Mucosa of descending colon (tissue), 3 donors: ENCODE data around the gene MICOS13. TPM values are rescaled to one million over a fixed set of nuclear protein-coding genes. Genes with fewer than 3 reads are reported as not detected.

Experiments used
- ATAC-seq: fragments of 200-7000 bp; cut with Tn5 transposase; one replicate; pipeline ENCODE4 v1.9.1; 2020; ENCODE audit warnings: mild to moderate bottlenecking, moderate library complexity
- DNase-seq, 3 donors: peaks; one replicate each; pipeline ENCODE4 v3.0.0-alpha.2; 2020
- H3K36me3 ChIP-seq: fragments of 200-600 bp; one replicate; pipeline ENCODE4 v1.8.0; 2021; ENCODE audit warnings: low read depth, mild to moderate bottlenecking
- H3K4me1 ChIP-seq: fragments of 200-600 bp; one replicate; pipeline ENCODE4 v1.8.0; 2021; ENCODE audit warnings: low read depth, mild to moderate bottlenecking
- H3K4me3 ChIP-seq: fragments of 200-600 bp; one replicate; pipeline ENCODE4 v1.8.0; 2021; ENCODE audit warnings: mild to moderate bottlenecking
- H3K9me3 ChIP-seq: fragments of 200-600 bp; one replicate; pipeline ENCODE4 v1.8.0; 2021; ENCODE audit warnings: mild to moderate bottlenecking
- CTCF ChIP-seq: fragments of 200-600 bp; IDR thresholded peaks from one replicate; pipeline ENCODE4 v1.8.0; 2022; ENCODE audit warnings: antibody characterized with exemption, mild to moderate bottlenecking
- intact Hi-C, 2 donors: fragments of 100-400 bp; cut with DNase I in 1 of 2; cut with micrococcal nuclease in 1 of 2; formaldehyde crosslinking; loops; one replicate each; pipeline versions ENCODE4 v1.11.0 to v1.11.1; 2022; cut with DNase I, micrococcal nuclease
- total RNA-seq, 3 donors: library from RNA; stranded (reverse); fragmentation: NEBNext Ultra II Directional in 2 of 3; extraction: Animal tissue kit (Norgen Biotek cat#: 25700) in 2 of 3; gene quantifications; one replicate each; pipeline versions ENCODE4 v1.2.1 to v1.2.4, GENCODE V29; 2021 to 2023
- donor health status: DM: no; HTN: no; CAD: no; lungs with moderate emphysema.
- donor health status: DM: no; HTN: no; CAD: no.
- donor health status: DM: no; HTN: yes; CAD: no.

MICOS13 gene
- total RNA-seq, 3 donors from 2014 or later: 70.1 to 73.7 (median 70.9) TPM

GRCh38 chr19:5686326-5686646 is 6.0 kb upstream of the MICOS13 start:
- no peaks in the 10 kb centered on the region for H3K9me3 ChIP-seq
- no peak for DNase-seq
- no peak for TF ChIP-seq CTCF
- intact Hi-C loops: no loop called here
- H3K4me1 ChIP-seq: peaks cover 14% of the 10 kb centered on the region
- H3K4me3 ChIP-seq: no peak overlapping the region
- no peaks in the 10 kb centered on the region for H3K36me3 ChIP-seq
- no peak for ATAC-seq

DNA sequence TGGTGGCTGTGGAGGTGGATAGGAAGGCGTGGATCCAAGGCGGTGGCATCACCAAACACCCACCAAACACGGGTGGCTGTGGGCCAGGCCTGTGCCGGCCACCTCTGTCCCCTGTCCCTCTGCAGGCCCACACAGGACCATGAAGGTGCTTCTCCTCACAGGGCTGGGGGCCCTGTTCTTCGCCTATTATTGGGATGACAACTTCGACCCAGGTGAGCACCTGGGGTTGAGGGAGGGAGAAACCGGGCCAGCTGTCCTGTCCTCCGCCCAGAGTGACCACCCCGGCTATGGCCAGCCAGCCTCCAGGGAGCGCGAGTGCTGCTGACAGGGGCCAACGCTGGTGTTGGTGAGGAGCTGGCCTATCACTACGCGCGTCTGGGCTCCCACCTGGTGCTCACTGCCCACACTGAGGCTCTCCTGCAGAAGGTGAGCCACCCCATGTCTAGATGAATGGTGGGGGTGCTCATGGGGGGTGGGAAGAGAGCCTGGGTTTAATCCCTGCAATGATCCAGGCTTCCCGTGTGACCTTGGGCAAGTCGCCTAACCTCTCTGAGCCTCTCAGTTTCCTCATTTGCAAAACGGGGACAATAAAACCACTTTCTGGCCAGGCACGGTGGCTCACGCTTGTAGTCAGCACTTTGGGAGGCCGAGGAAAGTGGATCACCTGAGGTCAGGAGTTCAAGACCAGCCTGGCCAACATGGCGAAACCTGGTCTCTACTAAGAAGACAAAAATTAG is 4.5 kb upstream of the MICOS13 start:
- Histone ChIP-seq H3K4me3 (no peak overlapping the region), H3K36me3 (no peaks in the 10 kb centered on the region), H3K9me3 (no peaks in the 10 kb centered on the region), H3K4me1 (peaks cover 19% of the 10 kb centered on the region)
- DNase-seq: no peak
- no peak for ATAC-seq
- intact Hi-C loops: no loop called here
- TF ChIP-seq CTCF: no peak

GRCh38 chr19:5683177-5683886 is 3.0 kb upstream of the MICOS13 start:
- Histone ChIP-seq H3K36me3 (no peaks in the 10 kb centered on the region), H3K4me1 (peaks cover 26% of the 10 kb centered on the region), H3K4me3 (no peak overlapping the region), H3K9me3 (no peaks in the 10 kb centered on the region)
- intact Hi-C loops: no loop called here
- no peak for TF ChIP-seq CTCF
- ATAC-seq: no peak
- no peak for DNase-seq

- Histone ChIP-seq H3K4me1 (peaks cover 24% of the 10 kb centered on the region), H3K36me3 (no peaks in the 10 kb centered on the region), H3K4me3 (no peak overlapping the region), H3K9me3 (no peaks in the 10 kb centered on the region)
- TF ChIP-seq CTCF: no peak
- intact Hi-C loops: no loop called here
- no peak for DNase-seq
- no peak for ATAC-seq
Measured at GRCh38 chr19:5682107-5682482, 1.8 kb upstream of the MICOS13 start.

DNA sequence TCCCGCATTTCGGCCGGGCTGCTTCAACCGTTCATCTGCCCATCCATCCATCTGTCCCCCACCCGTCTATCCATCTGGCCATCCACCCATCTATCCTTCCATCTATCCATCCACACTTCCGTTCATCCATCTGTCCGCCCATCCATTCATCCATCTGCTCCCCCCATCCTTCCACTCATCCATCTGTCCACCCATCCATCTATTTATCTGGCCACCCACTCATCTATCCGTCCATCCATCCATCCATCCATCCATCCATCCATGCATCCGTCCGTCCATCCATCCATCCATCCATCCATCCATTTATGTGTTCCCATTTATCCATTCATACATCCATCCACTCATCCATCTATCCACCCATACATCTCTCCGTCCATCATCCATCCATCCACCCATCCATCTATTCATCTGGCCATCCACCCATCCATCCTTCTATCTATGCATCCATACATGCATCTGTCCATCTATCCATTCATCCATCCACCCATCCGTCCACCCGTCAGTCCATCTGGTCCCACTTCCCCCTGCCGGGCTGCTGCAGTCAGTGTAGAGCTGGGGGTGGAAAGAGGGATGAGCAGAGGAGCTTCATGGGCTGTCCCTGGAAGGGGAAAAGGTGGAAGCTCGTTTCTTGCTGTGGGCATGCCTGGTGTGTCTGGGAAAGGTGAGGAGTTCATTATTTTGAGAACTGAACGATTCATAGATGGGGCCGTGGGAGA is 1.2 kb upstream of the MICOS13 start:
- ATAC-seq: no peak
- Histone ChIP-seq H3K4me3 (no peak overlapping the region), H3K4me1 (peaks cover 19% of the 10 kb centered on the region), H3K9me3 (no peaks in the 10 kb centered on the region), H3K36me3 (no peaks in the 10 kb centered on the region)
- no peak for TF ChIP-seq CTCF
- intact Hi-C loops: no loop called here
- DNase-seq: no peak
